Testis (tissue), 2 donors: ENCODE measurements around the gene PNPLA5.

Experiments used
- POLR2A ChIP-seq: fragments of 450-650 bp; IDR thresholded peaks from one replicate; pipeline ENCODE4 v1.6.1; 2017; ENCODE audit warnings: antibody characterized with exemption, mild to moderate bottlenecking, moderate library complexity
- TF ChIP-seq, protein P1 (sequence below), 3 experiments: fragments of 450-650 bp in 2 of 3; fragments of 200-600 bp in 1 of 3; sonication (generic) in 1 of 3; IDR thresholded peaks; one replicate each; pipeline ENCODE4 v1.5.1; 2016 to 2019; ENCODE audit warnings: antibody characterized with exemption in 3 of 3, mild to moderate bottlenecking in 2 of 3, moderate library complexity in 1 of 3

DNA sequence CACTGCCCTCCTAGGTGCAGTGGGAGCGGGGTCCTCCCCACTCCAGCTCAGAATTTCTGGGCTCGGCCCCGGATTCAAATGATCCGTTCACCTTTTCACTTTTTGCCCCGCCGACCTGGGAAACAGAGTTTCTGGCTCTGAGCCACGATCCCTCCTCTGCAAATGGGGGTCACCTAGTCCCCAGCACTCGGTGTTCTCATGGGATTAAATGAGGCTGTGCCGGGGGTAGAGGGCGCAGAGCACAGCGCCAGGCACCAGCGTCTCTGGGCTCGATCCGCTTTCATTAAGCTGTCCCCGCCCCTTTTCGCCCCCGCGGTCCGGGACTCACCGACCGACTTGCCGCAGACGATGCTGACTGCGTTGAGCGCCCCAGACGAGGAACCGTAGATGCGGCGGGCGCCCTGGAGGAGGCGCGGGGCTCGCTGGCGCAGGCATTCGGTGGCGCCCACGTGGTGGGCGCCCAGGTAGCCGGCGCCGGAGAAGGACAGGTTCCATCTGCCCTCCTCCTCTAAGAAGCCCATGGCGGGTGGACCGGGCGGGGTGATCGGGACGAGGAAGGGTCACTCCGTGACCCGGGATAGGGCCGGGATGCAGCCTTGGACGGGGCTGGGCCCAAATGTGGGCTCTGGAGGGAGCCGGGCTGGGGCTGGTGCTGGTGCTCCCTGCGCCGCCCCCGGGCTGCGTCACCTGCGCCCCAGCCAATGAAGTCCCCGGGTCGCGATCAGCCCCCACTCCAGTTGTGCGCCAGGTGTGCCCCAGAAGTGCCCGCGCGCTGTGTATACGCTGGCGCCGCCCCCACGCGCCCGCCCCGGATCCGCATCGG is at the start of gene PNPLA5:
- TF ChIP-seq, protein P1, sequence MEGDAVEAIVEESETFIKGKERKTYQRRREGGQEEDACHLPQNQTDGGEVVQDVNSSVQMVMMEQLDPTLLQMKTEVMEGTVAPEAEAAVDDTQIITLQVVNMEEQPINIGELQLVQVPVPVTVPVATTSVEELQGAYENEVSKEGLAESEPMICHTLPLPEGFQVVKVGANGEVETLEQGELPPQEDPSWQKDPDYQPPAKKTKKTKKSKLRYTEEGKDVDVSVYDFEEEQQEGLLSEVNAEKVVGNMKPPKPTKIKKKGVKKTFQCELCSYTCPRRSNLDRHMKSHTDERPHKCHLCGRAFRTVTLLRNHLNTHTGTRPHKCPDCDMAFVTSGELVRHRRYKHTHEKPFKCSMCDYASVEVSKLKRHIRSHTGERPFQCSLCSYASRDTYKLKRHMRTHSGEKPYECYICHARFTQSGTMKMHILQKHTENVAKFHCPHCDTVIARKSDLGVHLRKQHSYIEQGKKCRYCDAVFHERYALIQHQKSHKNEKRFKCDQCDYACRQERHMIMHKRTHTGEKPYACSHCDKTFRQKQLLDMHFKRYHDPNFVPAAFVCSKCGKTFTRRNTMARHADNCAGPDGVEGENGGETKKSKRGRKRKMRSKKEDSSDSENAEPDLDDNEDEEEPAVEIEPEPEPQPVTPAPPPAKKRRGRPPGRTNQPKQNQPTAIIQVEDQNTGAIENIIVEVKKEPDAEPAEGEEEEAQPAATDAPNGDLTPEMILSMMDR (IDR thresholded peaks at IDR 0.05): no peak
- TF ChIP-seq POLR2A: no peak
